Measurements from ENCODE around the gene SETX.

SETX gene

GRCh38 chr9:132211570-132211969, 143.2 kb downstream of the SETX start:
- DNase-seq = no peak
